ENCODE data around the gene FXYD6. TPM values are rescaled to one million over a fixed set of nuclear protein-coding genes. Genes with fewer than 3 reads are reported as not detected.

Gene FXYD6
- total and polyA plus RNA-seq, 8 donors, result 41.4 to 188 (median 157) TPM

- TF ChIP-seq CTCF (IDR thresholded peaks at IDR 0.05), result no peak
- Histone ChIP-seq H3K9me3 (no peaks in the 10 kb centered on the region), H3K4me3 (no peak overlapping the region), H3K36me3 (no peaks in the 10 kb centered on the region), H3K27me3 (no peaks in the 10 kb centered on the region), H3K4me1 (no peaks in the 10 kb centered on the region), H3K27ac (no peak overlapping the region)
- ATAC-seq, result peak; percentile 29
- peak in 1 of 4 donors; percentile 31 for DNase-seq
- intact Hi-C loops (cut with DNase I), result no loop called here
Observed at GRCh38 chr11:117919341-117919740, 42.9 kb upstream of the FXYD6 start.

GRCh38 chr11:117918366-117919255, 42.2 kb upstream of the FXYD6 start:
- Histone ChIP-seq H3K9me3 (no peaks in the 10 kb centered on the region), H3K36me3 (no peaks in the 10 kb centered on the region), H3K4me1 (no peaks in the 10 kb centered on the region), H3K4me3 (no peak overlapping the region), H3K27ac (no peak overlapping the region), H3K27me3 (no peaks in the 10 kb centered on the region)
- ATAC-seq (no peak), DNase-seq (peak in 1 of 4 donors; percentile 26)
- intact Hi-C loops (cut with DNase I), result no loop called here
- TF ChIP-seq CTCF (IDR thresholded peaks at IDR 0.05), result no peak

GRCh38 chr11:117917591-117918151, 41.2 kb upstream of the FXYD6 start:
- Histone ChIP-seq H3K27ac (no peak overlapping the region), H3K36me3 (no peaks in the 10 kb centered on the region), H3K4me1 (no peaks in the 10 kb centered on the region), H3K27me3 (no peaks in the 10 kb centered on the region), H3K4me3 (no peak overlapping the region), H3K9me3 (no peaks in the 10 kb centered on the region)
- no peak for ATAC-seq
- TF ChIP-seq CTCF (IDR thresholded peaks at IDR 0.05), result no peak
- DNase-seq, result peak in 1 of 4 donors; percentile 19
- intact Hi-C loops (cut with DNase I), result no loop called here

GRCh38 chr11:117916956-117917355, 40.5 kb upstream of the FXYD6 start:
- no peak for ATAC-seq
- Histone ChIP-seq H3K4me3 (no peak overlapping the region), H3K36me3 (no peaks in the 10 kb centered on the region), H3K9me3 (no peaks in the 10 kb centered on the region), H3K27ac (no peak overlapping the region), H3K4me1 (no peaks in the 10 kb centered on the region), H3K27me3 (no peaks in the 10 kb centered on the region)
- TF ChIP-seq CTCF (IDR thresholded peaks at IDR 0.05), result no peak
- peak in 1 of 4 donors; percentile 22 for DNase-seq
- intact Hi-C loops (cut with DNase I), result no loop called here

- ATAC-seq (no peak), DNase-seq (peak in 1 of 4 donors; percentile 16)
- Histone ChIP-seq H3K9me3 (no peaks in the 10 kb centered on the region), H3K4me3 (no peak overlapping the region), H3K27ac (no peak overlapping the region), H3K27me3 (no peaks in the 10 kb centered on the region), H3K4me1 (no peaks in the 10 kb centered on the region), H3K36me3 (no peaks in the 10 kb centered on the region)
- TF ChIP-seq CTCF (IDR thresholded peaks at IDR 0.05), result no peak
- intact Hi-C loops (cut with DNase I), result no loop called here
Observed at GRCh38 chr11:117915672-117916235, 39.3 kb upstream of the FXYD6 start.
